T-helper 1 cell treated with Interleukin-12 subunit alpha and Interleukin-12 subunit beta and Interleukin-4 antibody, amounts not matched to agents 30 μg/mL and 1 μg/mL, for 36 hours (primary cell): ENCODE results near the gene NUDT9.
A peak's percentile ranks its signal among the peaks of the same experiment; 100 is the strongest.
"Not testable (repeated sequence)": the region's sequence is repeated elsewhere in the genome, so short reads cannot be mapped to it uniquely, and the experiment has no call there.

Experiments used
- H3K27ac Mint-ChIP-seq: one replicate; pipeline ENCODE4 v1.8.0; 2021; ENCODE audit warnings: mild to moderate bottlenecking, mixed read lengths
- H3K27me3 Mint-ChIP-seq: one replicate; pipeline ENCODE4 v1.8.0; 2021; ENCODE audit warnings: low read depth, mixed read lengths
- H3K36me3 Mint-ChIP-seq: one replicate; pipeline ENCODE4 v1.8.0; 2021; ENCODE audit warnings: low read depth, mixed read lengths
- H3K4me1 Mint-ChIP-seq: one replicate; pipeline ENCODE4 v1.8.0; 2021; ENCODE audit warnings: low read depth, mixed read lengths
- H3K4me3 Mint-ChIP-seq: one replicate; pipeline ENCODE4 v1.8.0; 2021; ENCODE audit warnings: mild to moderate bottlenecking, moderate library complexity, mixed read lengths
- H3K9me3 Mint-ChIP-seq: one replicate; pipeline ENCODE4 v1.8.0; 2021; ENCODE audit warnings: mixed read lengths

NUDT9 gene

DNA sequence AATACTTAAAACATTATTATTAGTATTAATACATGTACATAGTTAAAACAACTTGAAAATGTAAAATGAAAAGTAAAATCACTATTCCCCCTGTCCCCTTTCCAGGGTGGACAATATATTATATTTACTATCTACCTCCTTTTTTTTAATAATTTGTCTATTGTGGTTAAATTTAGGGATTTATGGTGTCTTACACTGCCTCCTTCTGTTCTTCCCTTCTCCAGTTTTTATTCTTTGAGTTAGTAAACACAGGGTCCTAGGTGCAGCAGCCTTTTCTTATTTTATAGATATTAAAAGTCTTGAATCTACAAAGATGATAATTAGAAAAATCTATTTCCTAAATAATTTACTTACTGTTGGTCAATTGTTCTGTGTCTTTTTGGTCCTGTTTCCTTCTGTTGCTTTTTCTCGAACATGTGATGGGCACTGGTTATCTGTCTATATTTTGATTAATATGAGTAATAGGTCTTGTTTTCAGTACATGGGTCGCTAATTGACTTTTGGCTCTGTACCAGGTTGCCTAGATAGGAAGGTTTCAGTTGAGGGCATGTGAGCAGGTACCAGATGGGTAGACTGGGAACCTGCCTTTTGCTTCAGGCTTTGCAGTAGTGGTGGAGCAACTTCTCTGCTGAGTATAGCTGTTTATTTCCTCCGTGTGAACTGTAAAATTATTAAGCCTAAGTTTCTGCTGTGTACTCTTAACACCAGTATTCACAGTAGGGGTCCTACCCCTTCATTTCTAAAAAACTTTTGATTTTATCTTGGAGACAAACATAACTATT is 1.1 kb downstream of the NUDT9 start:
- Mint-ChIP-seq H3K9me3 (no peaks in the 10 kb centered on the region), H3K36me3 (peaks cover 1% of the 10 kb centered on the region), H3K4me1 (peaks cover 19% of the 10 kb centered on the region), H3K4me3 (peak overlapping the region; percentile 99), H3K27me3 (no peaks in the 10 kb centered on the region), H3K27ac (peak overlapping the region; percentile 55)

DNA sequence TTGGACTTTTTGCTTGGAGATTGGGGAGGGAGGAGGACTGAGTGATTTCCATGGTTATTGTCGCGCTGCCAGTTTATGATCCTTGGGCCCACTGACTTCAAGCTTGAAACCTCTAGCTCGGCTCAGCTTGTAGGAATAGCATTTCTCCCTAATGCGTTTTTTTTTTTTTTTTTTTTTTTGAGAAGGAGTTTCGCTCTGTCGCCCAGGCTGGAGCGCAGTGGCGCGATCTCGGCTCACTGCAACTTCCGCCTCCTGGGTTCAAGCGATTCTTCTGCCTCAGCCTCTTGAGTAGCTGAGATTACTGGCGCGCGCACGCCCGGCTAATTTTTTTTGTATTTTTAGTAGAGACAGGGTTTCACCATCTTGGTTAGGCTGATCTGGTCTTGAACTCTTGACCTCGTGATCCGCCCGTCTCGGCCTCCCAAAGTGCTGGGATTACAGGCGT is 1.7 kb downstream of the NUDT9 start:
- peaks cover 19% of the 10 kb centered on the region for H3K4me1 Mint-ChIP-seq
- H3K27me3 Mint-ChIP-seq, H3K9me3 Mint-ChIP-seq, H3K27ac Mint-ChIP-seq, H3K36me3 Mint-ChIP-seq: not testable (repeated sequence)
- H3K4me3 Mint-ChIP-seq = peak overlapping the region; percentile 82

DNA sequence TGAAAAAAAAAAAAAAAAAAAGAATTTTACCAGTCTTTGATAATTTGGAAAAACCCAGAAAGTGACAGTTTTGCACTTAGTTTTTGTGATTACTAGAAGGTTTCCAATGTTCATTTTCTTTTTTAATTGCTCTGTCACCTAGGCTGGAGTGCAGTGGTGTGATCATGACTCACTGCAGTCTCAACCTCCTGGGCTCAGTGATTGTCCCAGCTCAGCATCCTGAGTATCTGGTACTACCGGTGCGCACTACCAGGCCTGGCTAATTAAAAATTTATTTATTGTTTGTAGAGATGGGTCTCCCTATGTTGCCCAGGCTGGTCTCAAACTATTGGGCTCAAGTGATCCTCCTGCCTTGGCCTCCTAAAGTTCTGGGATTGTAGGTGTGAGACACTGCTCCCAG is 3.3 kb downstream of the NUDT9 start:
- Mint-ChIP-seq H3K9me3 (no peaks in the 10 kb centered on the region), H3K36me3 (peaks cover 1% of the 10 kb centered on the region), H3K4me3 (no peak overlapping the region), H3K27ac (no peak overlapping the region), H3K27me3 (no peaks in the 10 kb centered on the region), H3K4me1 (peaks cover 19% of the 10 kb centered on the region)

DNA sequence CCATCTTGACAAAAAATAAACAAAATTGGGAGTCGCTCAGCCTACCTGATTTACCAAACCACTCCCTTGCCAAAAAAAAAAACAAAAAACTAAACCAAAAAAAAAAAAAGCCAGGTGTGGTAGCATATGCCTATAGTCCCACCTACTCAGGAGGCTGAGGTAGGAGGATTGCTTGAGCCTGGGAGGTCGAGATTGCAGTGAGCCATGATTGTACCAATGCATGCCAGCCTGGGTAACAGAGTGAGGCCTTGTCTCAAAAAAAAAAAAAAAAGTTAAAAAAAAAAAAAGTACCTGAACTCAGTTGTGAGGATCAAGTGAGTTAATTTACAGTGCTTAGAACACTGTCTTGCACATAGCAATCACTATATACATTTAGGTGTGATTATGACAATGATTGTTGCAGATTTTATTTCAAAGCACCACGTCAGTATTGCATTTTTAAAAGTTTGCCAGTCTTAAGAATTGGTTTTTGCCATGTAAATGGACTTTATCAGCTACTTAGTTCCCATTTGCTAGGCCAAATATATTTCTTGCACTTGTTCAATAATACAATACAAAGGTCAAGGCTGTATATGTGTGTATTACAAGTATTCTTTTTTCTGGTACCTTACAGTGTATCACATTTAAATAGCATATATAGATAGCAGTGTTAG is 4.6 kb downstream of the NUDT9 start:
- Mint-ChIP-seq H3K4me3 (no peak overlapping the region), H3K27me3 (no peaks in the 10 kb centered on the region), H3K27ac (no peak overlapping the region), H3K36me3 (peaks cover 1% of the 10 kb centered on the region), H3K4me1 (peaks cover 14% of the 10 kb centered on the region), H3K9me3 (no peaks in the 10 kb centered on the region)

DNA sequence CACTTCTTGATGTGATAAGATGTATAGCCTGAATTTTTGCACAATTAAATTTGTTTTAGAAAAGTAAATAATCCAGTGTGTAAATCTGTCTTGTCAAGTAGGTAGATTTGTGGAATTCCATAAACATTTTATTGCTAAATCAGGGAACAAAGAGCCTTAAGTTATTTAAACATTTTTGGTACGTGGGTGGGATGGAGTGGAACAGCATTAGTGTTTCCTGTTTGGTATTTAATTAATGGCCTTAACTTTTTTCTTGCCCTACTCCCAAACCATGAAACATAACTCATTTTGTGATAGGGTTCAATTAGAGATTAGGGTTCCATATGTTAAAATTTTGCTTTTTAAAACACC is 5.1 kb downstream of the NUDT9 start:
- Mint-ChIP-seq H3K27ac (no peak overlapping the region), H3K9me3 (no peaks in the 10 kb centered on the region), H3K27me3 (no peaks in the 10 kb centered on the region), H3K4me3 (no peak overlapping the region), H3K36me3 (no peaks in the 10 kb centered on the region), H3K4me1 (peaks cover 13% of the 10 kb centered on the region)

DNA sequence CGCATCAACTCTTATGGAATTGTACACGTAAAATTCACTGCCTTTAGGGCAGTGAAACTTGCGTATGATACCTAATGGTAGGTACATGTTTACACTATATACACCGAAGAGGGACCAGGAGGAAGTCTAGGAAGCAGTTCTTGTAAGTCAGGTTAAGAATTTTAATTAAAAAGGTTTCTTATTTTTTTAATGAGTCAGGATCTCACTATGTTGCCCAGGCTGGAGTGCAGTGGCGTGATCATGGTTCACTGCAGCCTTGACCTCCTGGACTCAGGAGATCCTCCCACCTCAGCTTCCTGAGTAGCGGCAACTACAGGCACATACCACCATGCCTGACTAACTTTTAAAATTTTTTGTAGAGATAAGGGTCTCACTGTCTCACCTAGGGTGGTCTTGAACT is 6.6 kb downstream of the NUDT9 start:
- no peak overlapping the region for H3K4me3 Mint-ChIP-seq

DNA sequence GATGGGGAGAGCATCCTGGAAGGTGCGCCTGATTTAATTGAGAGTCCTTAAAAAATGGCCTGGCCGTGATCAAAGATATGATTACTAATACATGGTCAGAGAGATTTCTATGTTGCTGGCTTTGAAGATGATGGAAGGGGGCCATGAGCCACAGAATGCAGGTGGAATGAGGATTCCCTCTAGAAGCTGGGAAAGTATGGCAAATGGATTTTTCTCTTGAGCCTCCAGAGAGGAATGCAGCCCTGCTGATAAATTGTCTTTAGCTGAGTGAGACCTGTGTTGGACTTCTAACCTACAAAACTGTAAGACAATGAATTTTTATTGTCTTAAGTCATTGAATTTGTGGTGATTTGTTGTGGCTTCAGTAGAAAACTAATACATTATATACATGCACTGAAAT is 7.7 kb downstream of the NUDT9 start:
- Mint-ChIP-seq H3K4me3 (no peak overlapping the region), H3K36me3 (no peaks in the 10 kb centered on the region), H3K9me3 (no peaks in the 10 kb centered on the region), H3K4me1 (peaks cover 2% of the 10 kb centered on the region), H3K27ac (no peak overlapping the region), H3K27me3 (no peaks in the 10 kb centered on the region)

More for the DNA sequence above, 6.6 kb downstream of the NUDT9 start:
- H3K36me3 Mint-ChIP-seq = no peaks in the 10 kb centered on the region
- H3K27me3 Mint-ChIP-seq = no peaks in the 10 kb centered on the region
- no peaks in the 10 kb centered on the region for H3K9me3 Mint-ChIP-seq
- H3K27ac Mint-ChIP-seq = no peak overlapping the region
- H3K4me1 Mint-ChIP-seq = peaks cover 5% of the 10 kb centered on the region

DNA sequence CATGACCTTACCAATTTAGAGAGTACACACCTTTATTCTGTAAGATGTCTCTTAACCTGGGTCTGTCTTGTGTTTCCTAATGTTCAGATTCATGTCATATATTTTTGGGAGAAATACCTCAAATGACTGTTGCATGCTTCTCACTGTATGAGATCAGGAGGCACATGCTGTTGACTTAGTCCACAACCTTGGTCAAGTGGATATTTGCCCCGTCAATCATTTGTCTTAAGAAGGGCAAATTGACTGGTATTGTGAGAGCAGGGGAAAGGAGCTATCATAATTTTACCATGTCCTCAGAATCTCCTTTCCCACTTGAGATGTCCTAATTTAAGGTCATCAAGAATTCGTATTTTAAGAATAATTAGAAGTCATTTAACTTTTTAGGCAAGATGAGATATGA is 11.0 kb downstream of the NUDT9 start:
- Mint-ChIP-seq H3K4me3 (no peak overlapping the region), H3K27ac (no peak overlapping the region), H3K4me1 (no peaks in the 10 kb centered on the region), H3K36me3 (peaks cover 3% of the 10 kb centered on the region), H3K9me3 (no peaks in the 10 kb centered on the region), H3K27me3 (no peaks in the 10 kb centered on the region)

DNA sequence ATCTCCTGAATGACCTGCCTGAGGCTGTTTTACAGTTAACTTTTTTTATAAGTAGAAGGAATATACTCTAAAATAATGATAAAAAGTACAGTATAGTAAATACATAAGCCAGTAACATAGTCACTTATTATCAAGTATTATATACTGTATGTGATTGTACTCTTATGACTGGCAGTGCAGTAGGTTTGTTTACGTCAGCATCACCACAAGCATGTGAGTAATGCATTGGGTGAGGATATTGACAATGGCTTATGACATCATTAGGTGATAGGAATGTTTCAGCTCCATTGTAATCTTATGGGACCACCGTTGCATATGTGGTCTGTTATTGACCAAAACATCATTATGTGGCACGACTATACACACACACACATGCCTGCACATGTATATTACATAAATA is 20.5 kb downstream of the NUDT9 start:
- Mint-ChIP-seq H3K9me3 (no peaks in the 10 kb centered on the region), H3K4me3 (no peak overlapping the region), H3K27ac (no peak overlapping the region), H3K27me3 (no peaks in the 10 kb centered on the region), H3K4me1 (no peaks in the 10 kb centered on the region), H3K36me3 (peaks cover 24% of the 10 kb centered on the region)

DNA sequence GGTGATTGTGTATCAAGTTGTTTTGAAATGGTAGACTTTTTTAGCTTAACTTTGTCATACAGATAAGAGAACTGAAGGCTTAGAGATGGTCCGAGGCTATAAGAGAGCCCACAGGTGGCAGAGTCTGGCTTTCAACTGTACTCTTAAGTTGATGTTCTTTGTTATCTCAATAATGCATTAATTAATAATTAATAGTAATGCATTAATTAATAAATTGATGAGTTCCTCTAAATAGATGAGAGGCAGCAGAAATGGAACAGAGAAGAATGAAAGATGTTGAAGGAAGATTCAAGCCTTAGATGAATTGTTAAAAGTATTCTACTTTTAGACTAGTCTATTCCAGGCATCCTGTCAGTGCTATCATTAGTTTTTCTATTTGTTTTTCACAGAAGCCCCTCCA is 22.4 kb downstream of the NUDT9 start:
- H3K4me3 Mint-ChIP-seq = no peak overlapping the region
- H3K36me3 Mint-ChIP-seq = peaks cover 20% of the 10 kb centered on the region
- no peaks in the 10 kb centered on the region for H3K27me3 Mint-ChIP-seq
- no peaks in the 10 kb centered on the region for H3K9me3 Mint-ChIP-seq
- H3K4me1 Mint-ChIP-seq = no peaks in the 10 kb centered on the region
- H3K27ac Mint-ChIP-seq = no peak overlapping the region

DNA sequence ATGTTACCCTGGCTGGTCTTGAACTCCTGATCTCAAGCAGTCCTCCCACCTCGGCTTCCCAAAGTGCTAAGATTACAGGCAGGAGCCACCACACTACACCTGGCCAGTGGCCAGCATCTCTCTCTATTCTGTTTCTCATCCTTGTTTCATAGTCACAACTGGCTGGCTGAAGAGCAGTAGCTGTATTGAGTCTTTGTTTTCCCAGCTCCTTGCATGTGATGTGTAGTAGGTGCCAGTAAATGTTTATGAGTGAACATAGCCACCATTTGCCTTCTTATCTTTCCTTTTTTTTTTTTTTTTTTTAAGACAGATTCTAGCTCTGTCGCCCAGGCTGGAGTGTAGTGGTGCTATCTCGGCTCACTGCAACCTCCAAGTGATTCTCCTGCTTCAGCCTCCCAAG is 23.6 kb downstream of the NUDT9 start:
- Mint-ChIP-seq H3K27ac (no peak overlapping the region), H3K36me3 (peaks cover 21% of the 10 kb centered on the region), H3K9me3 (no peaks in the 10 kb centered on the region), H3K27me3 (no peaks in the 10 kb centered on the region), H3K4me3 (no peak overlapping the region), H3K4me1 (no peaks in the 10 kb centered on the region)

DNA sequence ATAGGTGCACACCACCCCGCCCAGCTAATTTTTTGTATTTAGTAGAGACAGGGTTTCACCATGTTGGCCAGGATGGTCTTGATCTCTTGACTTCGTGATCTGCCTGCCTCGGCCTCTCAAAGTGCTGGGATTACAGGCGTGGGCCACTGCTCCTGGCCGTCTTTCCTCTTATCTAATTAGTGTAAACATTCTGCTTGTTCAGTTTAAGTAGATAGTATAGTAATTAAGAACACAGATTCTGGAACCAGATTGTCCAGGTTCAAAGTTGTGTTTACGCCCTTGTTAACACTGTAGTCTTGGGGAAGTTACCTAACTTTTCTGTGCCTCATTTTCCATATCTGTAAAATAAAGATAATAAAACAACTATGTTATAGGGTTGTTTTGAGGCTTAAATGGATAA is 24.0 kb downstream of the NUDT9 start:
- H3K4me1 Mint-ChIP-seq, H3K9me3 Mint-ChIP-seq, H3K27me3 Mint-ChIP-seq, H3K4me3 Mint-ChIP-seq, H3K27ac Mint-ChIP-seq: not testable (repeated sequence)
- H3K36me3 Mint-ChIP-seq = peaks cover 21% of the 10 kb centered on the region

DNA sequence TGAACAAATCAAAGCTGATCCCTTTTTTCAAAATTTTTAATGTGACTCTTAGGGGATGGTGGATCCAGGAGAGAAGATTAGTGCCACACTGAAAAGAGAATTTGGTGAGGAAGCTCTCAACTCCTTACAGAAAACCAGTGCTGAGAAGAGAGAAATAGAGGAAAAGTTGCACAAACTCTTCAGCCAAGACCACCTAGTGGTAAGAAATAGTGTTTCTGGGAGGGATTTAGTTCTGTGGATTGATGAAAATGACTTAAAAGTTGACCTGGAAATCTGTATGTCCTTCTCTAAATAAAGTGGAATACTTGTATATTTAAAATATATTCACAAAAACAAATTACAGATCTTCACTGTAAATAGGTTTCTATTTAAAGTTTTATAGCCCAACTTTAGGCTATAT is 29.2 kb downstream of the NUDT9 start:
- H3K27me3 Mint-ChIP-seq = no peaks in the 10 kb centered on the region
- no peak overlapping the region for H3K27ac Mint-ChIP-seq
- no peaks in the 10 kb centered on the region for H3K9me3 Mint-ChIP-seq
- H3K4me3 Mint-ChIP-seq = no peak overlapping the region
- H3K4me1 Mint-ChIP-seq = no peaks in the 10 kb centered on the region
- peaks cover 3% of the 10 kb centered on the region for H3K36me3 Mint-ChIP-seq

DNA sequence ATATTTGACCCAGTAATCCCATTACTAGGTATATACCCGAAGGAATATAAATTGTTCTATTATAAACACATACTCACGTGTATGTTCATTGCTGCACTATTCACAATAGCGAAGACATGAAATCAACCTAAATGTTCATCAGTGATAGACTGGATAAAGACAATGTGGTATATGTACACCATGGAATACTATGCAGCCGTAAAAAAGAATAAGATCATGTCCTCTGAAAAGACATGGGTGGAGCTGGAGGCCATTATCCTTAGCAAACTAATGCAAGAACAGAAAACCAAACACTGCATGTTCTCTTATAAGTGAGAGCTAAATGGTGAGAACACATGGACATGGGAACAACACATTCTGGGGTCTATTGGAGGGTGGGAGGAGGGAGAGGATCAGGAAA is 36.5 kb downstream of the NUDT9 start:
- Mint-ChIP-seq H3K27me3 (no peaks in the 10 kb centered on the region), H3K27ac (no peak overlapping the region), H3K9me3 (no peaks in the 10 kb centered on the region), H3K4me3 (no peak overlapping the region), H3K36me3 (peaks cover 5% of the 10 kb centered on the region), H3K4me1 (no peaks in the 10 kb centered on the region)

DNA sequence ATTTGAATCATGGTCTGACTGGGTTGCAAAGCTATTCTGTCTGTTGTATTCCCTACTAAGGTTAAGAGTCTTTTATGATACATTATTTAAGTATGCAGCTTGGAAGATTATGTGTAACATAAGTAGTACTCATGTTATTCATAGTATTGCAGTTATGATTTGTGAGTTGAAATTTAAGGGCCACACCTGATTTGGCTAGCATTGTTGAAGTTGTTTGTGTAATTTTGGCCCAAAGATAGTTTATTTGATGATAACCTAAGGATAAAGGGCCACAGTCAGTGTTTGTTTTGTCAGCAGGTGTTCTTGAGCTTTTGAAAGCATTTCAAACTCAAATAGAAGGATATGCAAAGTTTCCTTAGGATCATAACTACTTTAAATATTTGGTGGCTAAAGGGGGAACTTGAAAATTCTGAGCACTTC is 38.9 kb downstream of the NUDT9 start:
- Mint-ChIP-seq H3K27me3 (no peaks in the 10 kb centered on the region), H3K4me1 (no peaks in the 10 kb centered on the region), H3K36me3 (peaks cover 5% of the 10 kb centered on the region), H3K9me3 (no peaks in the 10 kb centered on the region), H3K27ac (no peak overlapping the region), H3K4me3 (no peak overlapping the region)
